ENCODE results near the gene CDKN1A.

DNA sequence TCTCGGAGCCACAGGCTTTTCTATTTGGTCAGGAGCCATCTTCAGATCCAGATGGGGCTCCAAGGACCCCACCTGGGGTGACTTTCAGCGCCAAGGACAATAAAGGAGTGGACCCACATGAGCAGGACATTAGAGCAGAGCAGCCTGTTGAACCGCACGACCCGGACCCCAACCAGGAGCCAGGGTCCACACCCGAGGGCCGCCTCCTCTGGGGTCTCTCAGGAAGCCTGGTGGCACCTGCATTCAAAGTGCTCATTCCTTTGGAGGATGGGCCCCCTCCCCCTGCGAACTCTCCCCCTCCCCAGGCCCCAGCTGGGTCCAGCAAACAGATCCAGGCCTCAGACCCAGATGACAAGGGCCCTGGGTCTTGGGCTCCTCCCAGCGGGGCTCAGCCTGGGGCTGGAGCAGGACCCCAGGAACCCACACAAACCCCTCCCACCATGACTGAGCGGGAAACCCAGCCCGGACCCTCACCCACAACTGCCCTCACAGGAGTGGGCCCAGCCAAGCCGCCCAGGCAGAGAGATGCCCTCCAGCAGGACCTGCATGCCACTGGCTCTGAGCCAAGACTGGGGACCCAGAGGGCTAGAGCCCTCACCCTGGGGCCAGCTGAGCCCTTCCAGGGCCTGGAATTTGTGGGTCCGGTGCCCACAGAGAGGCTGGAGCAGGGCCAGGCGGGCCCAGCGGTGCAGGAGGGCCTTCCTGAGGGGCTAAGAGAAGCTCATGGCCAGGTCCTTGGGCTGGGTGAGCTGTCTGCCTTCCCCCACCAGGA, 43.0 kb downstream of the CDKN1A start:
- TF ChIP-seq, protein P1, sequence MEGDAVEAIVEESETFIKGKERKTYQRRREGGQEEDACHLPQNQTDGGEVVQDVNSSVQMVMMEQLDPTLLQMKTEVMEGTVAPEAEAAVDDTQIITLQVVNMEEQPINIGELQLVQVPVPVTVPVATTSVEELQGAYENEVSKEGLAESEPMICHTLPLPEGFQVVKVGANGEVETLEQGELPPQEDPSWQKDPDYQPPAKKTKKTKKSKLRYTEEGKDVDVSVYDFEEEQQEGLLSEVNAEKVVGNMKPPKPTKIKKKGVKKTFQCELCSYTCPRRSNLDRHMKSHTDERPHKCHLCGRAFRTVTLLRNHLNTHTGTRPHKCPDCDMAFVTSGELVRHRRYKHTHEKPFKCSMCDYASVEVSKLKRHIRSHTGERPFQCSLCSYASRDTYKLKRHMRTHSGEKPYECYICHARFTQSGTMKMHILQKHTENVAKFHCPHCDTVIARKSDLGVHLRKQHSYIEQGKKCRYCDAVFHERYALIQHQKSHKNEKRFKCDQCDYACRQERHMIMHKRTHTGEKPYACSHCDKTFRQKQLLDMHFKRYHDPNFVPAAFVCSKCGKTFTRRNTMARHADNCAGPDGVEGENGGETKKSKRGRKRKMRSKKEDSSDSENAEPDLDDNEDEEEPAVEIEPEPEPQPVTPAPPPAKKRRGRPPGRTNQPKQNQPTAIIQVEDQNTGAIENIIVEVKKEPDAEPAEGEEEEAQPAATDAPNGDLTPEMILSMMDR (IDR thresholded peaks at IDR 0.05; ENCODE audit: low read depth, low read length): no peak
- TF ChIP-seq EZH2phosphoT487 (IDR thresholded peaks at IDR 0.05; ENCODE audit: low read depth): no peak

All from OCI-LY3 (cell line).